ENCODE measurements around the gene AIMP1. TPM values are rescaled to one million over a fixed set of nuclear protein-coding genes. Genes with fewer than 3 reads are reported as not detected.

The AIMP1 gene
- total and polyA plus RNA-seq, 2 of the 13 experiments (the other 11 are each of a cell fraction or from before 2014, with no cell fraction given) = 28.6 to 82.9 TPM

DNA sequence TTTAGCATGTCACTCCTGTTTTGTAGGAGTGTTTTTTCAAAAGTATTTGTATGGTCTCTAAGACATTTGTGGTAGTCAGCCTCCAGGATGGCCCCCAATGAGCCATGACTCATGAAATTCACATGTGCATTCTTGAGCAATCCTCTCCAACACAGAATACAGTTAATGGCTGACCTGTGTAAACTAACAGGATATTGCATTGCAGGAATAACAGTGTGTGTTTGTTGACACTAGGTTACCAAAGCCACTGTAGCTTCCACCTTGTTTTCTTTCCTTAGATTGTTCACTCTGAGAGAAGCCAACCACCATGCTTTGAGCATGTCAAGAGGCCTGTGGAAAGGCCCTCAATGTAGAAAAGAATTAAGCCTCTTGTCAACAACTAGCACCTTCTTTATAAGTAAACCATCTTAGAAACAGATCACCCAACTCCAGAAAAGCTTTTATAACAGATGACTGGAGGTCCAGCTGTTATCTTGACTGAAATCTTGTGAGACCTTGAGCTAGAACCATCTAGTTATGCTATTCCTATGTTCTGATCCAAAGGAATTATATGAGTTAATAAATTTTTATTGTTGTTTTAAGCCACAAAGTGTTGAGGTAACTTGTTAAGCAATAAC, 28.9 kb upstream of the AIMP1 start (continued):
- TF ChIP-seq, protein P1, sequence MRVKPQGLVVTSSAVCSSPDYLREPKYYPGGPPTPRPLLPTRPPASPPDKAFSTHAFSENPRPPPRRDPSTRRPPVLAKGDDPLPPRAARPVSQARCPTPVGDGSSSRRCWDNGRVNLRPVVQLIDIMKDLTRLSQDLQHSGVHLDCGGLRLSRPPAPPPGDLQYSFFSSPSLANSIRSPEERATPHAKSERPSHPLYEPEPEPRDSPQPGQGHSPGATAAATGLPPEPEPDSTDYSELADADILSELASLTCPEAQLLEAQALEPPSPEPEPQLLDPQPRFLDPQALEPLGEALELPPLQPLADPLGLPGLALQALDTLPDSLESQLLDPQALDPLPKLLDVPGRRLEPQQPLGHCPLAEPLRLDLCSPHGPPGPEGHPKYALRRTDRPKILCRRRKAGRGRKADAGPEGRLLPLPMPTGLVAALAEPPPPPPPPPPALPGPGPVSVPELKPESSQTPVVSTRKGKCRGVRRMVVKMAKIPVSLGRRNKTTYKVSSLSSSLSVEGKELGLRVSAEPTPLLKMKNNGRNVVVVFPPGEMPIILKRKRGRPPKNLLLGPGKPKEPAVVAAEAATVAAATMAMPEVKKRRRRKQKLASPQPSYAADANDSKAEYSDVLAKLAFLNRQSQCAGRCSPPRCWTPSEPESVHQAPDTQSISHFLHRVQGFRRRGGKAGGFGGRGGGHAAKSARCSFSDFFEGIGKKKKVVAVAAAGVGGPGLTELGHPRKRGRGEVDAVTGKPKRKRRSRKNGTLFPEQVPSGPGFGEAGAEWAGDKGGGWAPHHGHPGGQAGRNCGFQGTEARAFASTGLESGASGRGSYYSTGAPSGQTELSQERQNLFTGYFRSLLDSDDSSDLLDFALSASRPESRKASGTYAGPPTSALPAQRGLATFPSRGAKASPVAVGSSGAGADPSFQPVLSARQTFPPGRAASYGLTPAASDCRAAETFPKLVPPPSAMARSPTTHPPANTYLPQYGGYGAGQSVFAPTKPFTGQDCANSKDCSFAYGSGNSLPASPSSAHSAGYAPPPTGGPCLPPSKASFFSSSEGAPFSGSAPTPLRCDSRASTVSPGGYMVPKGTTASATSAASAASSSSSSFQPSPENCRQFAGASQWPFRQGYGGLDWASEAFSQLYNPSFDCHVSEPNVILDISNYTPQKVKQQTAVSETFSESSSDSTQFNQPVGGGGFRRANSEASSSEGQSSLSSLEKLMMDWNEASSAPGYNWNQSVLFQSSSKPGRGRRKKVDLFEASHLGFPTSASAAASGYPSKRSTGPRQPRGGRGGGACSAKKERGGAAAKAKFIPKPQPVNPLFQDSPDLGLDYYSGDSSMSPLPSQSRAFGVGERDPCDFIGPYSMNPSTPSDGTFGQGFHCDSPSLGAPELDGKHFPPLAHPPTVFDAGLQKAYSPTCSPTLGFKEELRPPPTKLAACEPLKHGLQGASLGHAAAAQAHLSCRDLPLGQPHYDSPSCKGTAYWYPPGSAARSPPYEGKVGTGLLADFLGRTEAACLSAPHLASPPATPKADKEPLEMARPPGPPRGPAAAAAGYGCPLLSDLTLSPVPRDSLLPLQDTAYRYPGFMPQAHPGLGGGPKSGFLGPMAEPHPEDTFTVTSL (CRISPR knock-in tag; IDR thresholded peaks at IDR 0.05; ENCODE audit: borderline replicate concordance) = peak; percentile 98
- TF ChIP-seq, protein P2, sequence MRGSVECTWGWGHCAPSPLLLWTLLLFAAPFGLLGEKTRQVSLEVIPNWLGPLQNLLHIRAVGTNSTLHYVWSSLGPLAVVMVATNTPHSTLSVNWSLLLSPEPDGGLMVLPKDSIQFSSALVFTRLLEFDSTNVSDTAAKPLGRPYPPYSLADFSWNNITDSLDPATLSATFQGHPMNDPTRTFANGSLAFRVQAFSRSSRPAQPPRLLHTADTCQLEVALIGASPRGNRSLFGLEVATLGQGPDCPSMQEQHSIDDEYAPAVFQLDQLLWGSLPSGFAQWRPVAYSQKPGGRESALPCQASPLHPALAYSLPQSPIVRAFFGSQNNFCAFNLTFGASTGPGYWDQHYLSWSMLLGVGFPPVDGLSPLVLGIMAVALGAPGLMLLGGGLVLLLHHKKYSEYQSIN (CRISPR knock-in tag; IDR thresholded peaks at IDR 0.05; ENCODE audit: borderline replicate concordance) = no peak
- peak; percentile 82; the same call in 1 of the 2 replicates for TF ChIP-seq ZNF816 (CRISPR knock-in tag; IDR thresholded peaks at IDR 0.05; ENCODE audit: borderline replicate concordance)
- TF ChIP-seq GATAD1 (CRISPR knock-in tag; IDR thresholded peaks at IDR 0.05) = peak; percentile 79
- TF ChIP-seq PRMT3 (CRISPR knock-in tag; IDR thresholded peaks at IDR 0.05; ENCODE audit: borderline replicate concordance, low read depth) = no peak
- peak; percentile 85 for TF ChIP-seq DPF2 (CRISPR knock-in tag; IDR thresholded peaks at IDR 0.05; ENCODE audit: borderline replicate concordance, low read depth)
- TF ChIP-seq, protein P3, sequence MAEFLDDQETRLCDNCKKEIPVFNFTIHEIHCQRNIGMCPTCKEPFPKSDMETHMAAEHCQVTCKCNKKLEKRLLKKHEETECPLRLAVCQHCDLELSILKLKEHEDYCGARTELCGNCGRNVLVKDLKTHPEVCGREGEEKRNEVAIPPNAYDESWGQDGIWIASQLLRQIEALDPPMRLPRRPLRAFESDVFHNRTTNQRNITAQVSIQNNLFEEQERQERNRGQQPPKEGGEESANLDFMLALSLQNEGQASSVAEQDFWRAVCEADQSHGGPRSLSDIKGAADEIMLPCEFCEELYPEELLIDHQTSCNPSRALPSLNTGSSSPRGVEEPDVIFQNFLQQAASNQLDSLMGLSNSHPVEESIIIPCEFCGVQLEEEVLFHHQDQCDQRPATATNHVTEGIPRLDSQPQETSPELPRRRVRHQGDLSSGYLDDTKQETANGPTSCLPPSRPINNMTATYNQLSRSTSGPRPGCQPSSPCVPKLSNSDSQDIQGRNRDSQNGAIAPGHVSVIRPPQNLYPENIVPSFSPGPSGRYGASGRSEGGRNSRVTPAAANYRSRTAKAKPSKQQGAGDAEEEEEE (CRISPR knock-in tag; IDR thresholded peaks at IDR 0.05; ENCODE audit: borderline replicate concordance) = no peak
- TF ChIP-seq, protein P4, sequence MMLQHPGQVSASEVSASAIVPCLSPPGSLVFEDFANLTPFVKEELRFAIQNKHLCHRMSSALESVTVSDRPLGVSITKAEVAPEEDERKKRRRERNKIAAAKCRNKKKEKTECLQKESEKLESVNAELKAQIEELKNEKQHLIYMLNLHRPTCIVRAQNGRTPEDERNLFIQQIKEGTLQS (CRISPR knock-in tag; IDR thresholded peaks at IDR 0.05) = peak; percentile 86
- no peak for TF ChIP-seq ZNF598 (CRISPR knock-in tag; IDR thresholded peaks at IDR 0.05; ENCODE audit: borderline replicate concordance)
- TF ChIP-seq ELF3 (CRISPR knock-in tag; IDR thresholded peaks at IDR 0.05) = peak; percentile 93
- TF ChIP-seq SPEN (CRISPR knock-in tag; IDR thresholded peaks at IDR 0.05; ENCODE audit: low read depth) = 0 out of 2 replicates have a peak, but pooled peaks have one; percentile 60
- peak; percentile 72; the same call in 1 of the 2 replicates for TF ChIP-seq ZNF24 (IDR thresholded peaks at IDR 0.05)
- peak; percentile 95 for TF ChIP-seq NCOA2 (CRISPR knock-in tag; IDR thresholded peaks at IDR 0.05)
- TF ChIP-seq ETV5 (CRISPR knock-in tag; IDR thresholded peaks at IDR 0.05; ENCODE audit: borderline replicate concordance) = peak; percentile 89; the same call in 1 of the 2 replicates
- TF ChIP-seq ZNF235 (CRISPR knock-in tag; IDR thresholded peaks at IDR 0.05; ENCODE audit: borderline replicate concordance) = no peak
- TF ChIP-seq, protein P5, sequence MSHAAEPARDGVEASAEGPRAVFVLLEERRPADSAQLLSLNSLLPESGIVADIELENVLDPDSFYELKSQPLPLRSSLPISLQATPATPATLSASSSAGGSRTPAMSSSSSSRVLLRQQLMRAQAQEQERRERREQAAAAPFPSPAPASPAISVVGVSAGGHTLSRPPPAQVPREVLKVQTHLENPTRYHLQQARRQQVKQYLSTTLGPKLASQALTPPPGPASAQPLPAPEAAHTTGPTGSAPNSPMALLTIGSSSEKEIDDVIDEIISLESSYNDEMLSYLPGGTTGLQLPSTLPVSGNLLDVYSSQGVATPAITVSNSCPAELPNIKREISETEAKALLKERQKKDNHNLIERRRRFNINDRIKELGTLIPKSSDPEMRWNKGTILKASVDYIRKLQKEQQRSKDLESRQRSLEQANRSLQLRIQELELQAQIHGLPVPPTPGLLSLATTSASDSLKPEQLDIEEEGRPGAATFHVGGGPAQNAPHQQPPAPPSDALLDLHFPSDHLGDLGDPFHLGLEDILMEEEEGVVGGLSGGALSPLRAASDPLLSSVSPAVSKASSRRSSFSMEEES (CRISPR knock-in tag; IDR thresholded peaks at IDR 0.05) = peak; percentile 99
- no peak for TF ChIP-seq ZNF543 (CRISPR knock-in tag; IDR thresholded peaks at IDR 0.05)
- TF ChIP-seq ZNF12 (CRISPR knock-in tag; IDR thresholded peaks at IDR 0.05) = peak; percentile 74; the same call in 1 of the 2 replicates
- TF ChIP-seq ONECUT2 (CRISPR knock-in tag; IDR thresholded peaks at IDR 0.05) = peak; percentile 55; the same call in 1 of the 2 replicates

Data from HepG2 (cell line).